ENCODE results near the gene ZCCHC7. TPM values are rescaled to one million over a fixed set of nuclear protein-coding genes. Genes with fewer than 3 reads are reported as not detected.
A peak's percentile ranks its signal among the peaks of the same experiment; 100 is the strongest.
"Not testable (repeated sequence)": the region's sequence is repeated elsewhere in the genome, so short reads cannot be mapped to it uniquely, and the experiment has no call there.

The ZCCHC7 gene
- total and polyA plus RNA-seq, 2 experiments from 2014 or later = 29.8 to 38.8 TPM

DNA sequence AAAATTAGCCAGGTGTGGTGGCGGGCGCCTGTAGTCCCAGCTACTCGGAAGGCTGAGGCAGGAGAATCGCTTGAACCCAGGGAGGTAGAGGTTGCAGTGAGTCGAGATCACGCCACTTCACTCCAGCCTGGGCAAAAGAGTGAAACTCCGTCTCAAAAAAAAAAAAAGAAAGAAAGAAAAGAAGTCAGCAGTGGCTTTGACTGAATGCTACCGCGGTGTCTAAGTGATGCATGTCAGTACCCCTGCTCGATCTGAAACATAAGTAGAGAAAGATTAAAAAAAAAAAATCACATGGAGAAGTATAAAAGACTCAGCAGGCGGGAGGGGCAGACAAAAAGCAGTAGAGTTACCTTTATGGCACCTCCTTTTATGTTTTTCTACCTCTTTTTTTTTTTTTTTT lies 182.9 kb downstream of the ZCCHC7 start:
- not testable (repeated sequence) for H3F3A ChIP-seq (replicated peaks; ENCODE audit: low read depth); H3K4me1 Mint-ChIP-seq; H3K9me3 Mint-ChIP-seq; H3K36me3 ChIP-seq (ENCODE audit: insufficient read depth); H3K27ac Mint-ChIP-seq; H3K4me3 Mint-ChIP-seq; H3K27me3 ChIP-seq (ENCODE audit: insufficient read depth); H3K36me3 Mint-ChIP-seq (ENCODE audit: low read depth); H3K27ac ChIP-seq (ENCODE audit: low read depth); H2AFZ ChIP-seq; ATAC-seq; H3K79me2 ChIP-seq (replicated peaks; ENCODE audit: insufficient read depth); H3K9me2 ChIP-seq (ENCODE audit: insufficient read depth); H3K4me1 ChIP-seq (ENCODE audit: insufficient read depth); H3K4me2 ChIP-seq; H4K20me1 ChIP-seq (replicated peaks; ENCODE audit: insufficient read depth); DNase-seq (ENCODE audit: low spot score); H3K27me3 Mint-ChIP-seq (ENCODE audit: insufficient read depth, low read depth, poor library complexity); H3K4me3 ChIP-seq

DNA sequence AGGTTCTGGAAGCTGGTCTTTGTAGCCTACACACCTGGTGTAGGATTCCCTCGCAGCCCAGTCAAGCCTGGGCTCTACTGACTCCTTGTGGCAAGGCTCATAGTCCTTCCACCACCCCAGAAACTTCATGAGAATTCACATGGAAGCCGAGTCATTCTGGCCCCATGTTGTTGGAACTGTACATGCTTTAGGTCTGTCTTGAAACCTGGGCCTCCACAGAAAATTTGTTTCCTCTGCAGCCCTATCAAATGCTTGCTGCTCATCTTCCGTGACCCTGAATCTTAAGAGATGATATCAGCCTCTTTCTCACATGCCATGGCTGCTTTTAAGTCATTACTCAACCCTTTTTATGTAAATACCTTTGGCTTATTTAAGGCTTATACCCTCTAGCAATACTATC lies 188.8 kb downstream of the ZCCHC7 start:
- no peak overlapping the region for H3K27ac ChIP-seq (ENCODE audit: low read depth)
- no peaks in the 10 kb centered on the region for H3K27me3 ChIP-seq (ENCODE audit: insufficient read depth)
- no peaks in the 10 kb centered on the region for H3K4me1 ChIP-seq (ENCODE audit: insufficient read depth)
- H3K9me2 ChIP-seq (ENCODE audit: insufficient read depth) = no peaks in the 10 kb centered on the region
- DNase-seq (ENCODE audit: low spot score) (peak; percentile 65), ATAC-seq (peak; percentile 93)
- H3K36me3 ChIP-seq (ENCODE audit: insufficient read depth) = no peaks in the 10 kb centered on the region; the same call in 1 of the 2 replicates
- Mint-ChIP-seq H3K36me3 (ENCODE audit: low read depth) (no peaks in the 10 kb centered on the region), H3K4me3 (no peak overlapping the region), H3K27ac (peak overlapping the region; percentile 50), H3K9me3 (no peaks in the 10 kb centered on the region), H3K4me1 (no peaks in the 10 kb centered on the region), H3K27me3 (ENCODE audit: insufficient read depth, low read depth, poor library complexity) (no peaks in the 10 kb centered on the region)
- no peak overlapping the region for H3K4me3 ChIP-seq
- H2AFZ ChIP-seq = no peak overlapping the region
- no peaks in the 10 kb centered on the region for H3K79me2 ChIP-seq (replicated peaks; ENCODE audit: insufficient read depth)
- no peaks in the 10 kb centered on the region for H3F3A ChIP-seq (replicated peaks; ENCODE audit: low read depth)
- TF ChIP-seq EZH2phosphoT487 (IDR thresholded peaks at IDR 0.05; ENCODE audit: unreplicated experiment) (no peak), NANOG (IDR thresholded peaks at IDR 0.05; ENCODE audit: borderline replicate concordance) (no peak), ZNF114 (CRISPR knock-in tag; IDR thresholded peaks at IDR 0.05) (no peak; the same call in 1 of the 2 replicates), POLR2AphosphoS5 (IDR thresholded peaks at IDR 0.05; ENCODE audit: low read depth) (no peak), CREB1 (CRISPR knock-in tag; IDR thresholded peaks at IDR 0.05; ENCODE audit: low read depth) (no peak)
- TF ChIP-seq, protein P1, sequence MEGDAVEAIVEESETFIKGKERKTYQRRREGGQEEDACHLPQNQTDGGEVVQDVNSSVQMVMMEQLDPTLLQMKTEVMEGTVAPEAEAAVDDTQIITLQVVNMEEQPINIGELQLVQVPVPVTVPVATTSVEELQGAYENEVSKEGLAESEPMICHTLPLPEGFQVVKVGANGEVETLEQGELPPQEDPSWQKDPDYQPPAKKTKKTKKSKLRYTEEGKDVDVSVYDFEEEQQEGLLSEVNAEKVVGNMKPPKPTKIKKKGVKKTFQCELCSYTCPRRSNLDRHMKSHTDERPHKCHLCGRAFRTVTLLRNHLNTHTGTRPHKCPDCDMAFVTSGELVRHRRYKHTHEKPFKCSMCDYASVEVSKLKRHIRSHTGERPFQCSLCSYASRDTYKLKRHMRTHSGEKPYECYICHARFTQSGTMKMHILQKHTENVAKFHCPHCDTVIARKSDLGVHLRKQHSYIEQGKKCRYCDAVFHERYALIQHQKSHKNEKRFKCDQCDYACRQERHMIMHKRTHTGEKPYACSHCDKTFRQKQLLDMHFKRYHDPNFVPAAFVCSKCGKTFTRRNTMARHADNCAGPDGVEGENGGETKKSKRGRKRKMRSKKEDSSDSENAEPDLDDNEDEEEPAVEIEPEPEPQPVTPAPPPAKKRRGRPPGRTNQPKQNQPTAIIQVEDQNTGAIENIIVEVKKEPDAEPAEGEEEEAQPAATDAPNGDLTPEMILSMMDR (conservative IDR thresholded peaks at IDR 0.05; ENCODE audit: low read depth in 2 of 2) = peak; percentile 64 to 79
- TF ChIP-seq, protein P2, sequence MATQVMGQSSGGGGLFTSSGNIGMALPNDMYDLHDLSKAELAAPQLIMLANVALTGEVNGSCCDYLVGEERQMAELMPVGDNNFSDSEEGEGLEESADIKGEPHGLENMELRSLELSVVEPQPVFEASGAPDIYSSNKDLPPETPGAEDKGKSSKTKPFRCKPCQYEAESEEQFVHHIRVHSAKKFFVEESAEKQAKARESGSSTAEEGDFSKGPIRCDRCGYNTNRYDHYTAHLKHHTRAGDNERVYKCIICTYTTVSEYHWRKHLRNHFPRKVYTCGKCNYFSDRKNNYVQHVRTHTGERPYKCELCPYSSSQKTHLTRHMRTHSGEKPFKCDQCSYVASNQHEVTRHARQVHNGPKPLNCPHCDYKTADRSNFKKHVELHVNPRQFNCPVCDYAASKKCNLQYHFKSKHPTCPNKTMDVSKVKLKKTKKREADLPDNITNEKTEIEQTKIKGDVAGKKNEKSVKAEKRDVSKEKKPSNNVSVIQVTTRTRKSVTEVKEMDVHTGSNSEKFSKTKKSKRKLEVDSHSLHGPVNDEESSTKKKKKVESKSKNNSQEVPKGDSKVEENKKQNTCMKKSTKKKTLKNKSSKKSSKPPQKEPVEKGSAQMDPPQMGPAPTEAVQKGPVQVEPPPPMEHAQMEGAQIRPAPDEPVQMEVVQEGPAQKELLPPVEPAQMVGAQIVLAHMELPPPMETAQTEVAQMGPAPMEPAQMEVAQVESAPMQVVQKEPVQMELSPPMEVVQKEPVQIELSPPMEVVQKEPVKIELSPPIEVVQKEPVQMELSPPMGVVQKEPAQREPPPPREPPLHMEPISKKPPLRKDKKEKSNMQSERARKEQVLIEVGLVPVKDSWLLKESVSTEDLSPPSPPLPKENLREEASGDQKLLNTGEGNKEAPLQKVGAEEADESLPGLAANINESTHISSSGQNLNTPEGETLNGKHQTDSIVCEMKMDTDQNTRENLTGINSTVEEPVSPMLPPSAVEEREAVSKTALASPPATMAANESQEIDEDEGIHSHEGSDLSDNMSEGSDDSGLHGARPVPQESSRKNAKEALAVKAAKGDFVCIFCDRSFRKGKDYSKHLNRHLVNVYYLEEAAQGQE (IDR thresholded peaks at IDR 0.05; ENCODE audit: unreplicated experiment) = no peak
- no peak overlapping the region for H3K4me2 ChIP-seq
- no peaks in the 10 kb centered on the region for H4K20me1 ChIP-seq (replicated peaks; ENCODE audit: insufficient read depth)
